H9 (cell line): ENCODE measurements around the gene EEF1AKMT2. TPM values are rescaled to one million over a fixed set of nuclear protein-coding genes. Genes with fewer than 3 reads are reported as not detected.
A peak's percentile ranks its signal among the peaks of the same experiment; 100 is the strongest.

Experiments used
- DNase-seq: peaks from one replicate; pipeline ENCODE4 v3.0.0-alpha.2; 2017
- H2AFZ ChIP-seq: one replicate; pipeline ENCODE4 v1.6.1; 2013; ENCODE audit warnings: mild to moderate bottlenecking, low read length, control low read depth, moderate library complexity
- H2AK5ac ChIP-seq: 2 replicates; pipeline ENCODE4 v1.6.1; 2013; ENCODE audit warnings: low read length, control low read depth, mixed read lengths; ENCODE audit not compliant: insufficient read length
- H2BK120ac ChIP-seq: one replicate; pipeline ENCODE4 v1.6.1; 2013; ENCODE audit warnings: low read depth, mild to moderate bottlenecking, low read length, control low read depth, inconsistent platforms; ENCODE audit not compliant: poor library complexity, severe bottlenecking
- H2BK12ac ChIP-seq: 2 replicates; pipeline ENCODE4 v1.6.1; 2013; ENCODE audit warnings: low read length, control low read depth, mixed read lengths, low read depth; ENCODE audit not compliant: insufficient read length
- H2BK15ac ChIP-seq: 2 replicates; pipeline ENCODE4 v1.6.1; 2013; ENCODE audit warnings: low read depth, low read length, control low read depth
- H2BK20ac ChIP-seq: one replicate; pipeline ENCODE4 v1.6.1; 2013; ENCODE audit warnings: low read depth, mild to moderate bottlenecking, low read length, control low read depth, inconsistent platforms; ENCODE audit not compliant: poor library complexity, severe bottlenecking
- H2BK5ac ChIP-seq: 2 replicates; pipeline ENCODE4 v1.6.1; 2013; ENCODE audit warnings: low read length, control low read depth, mixed read lengths; ENCODE audit not compliant: insufficient read length
- H3K14ac ChIP-seq: 2 replicates; pipeline ENCODE4 v1.6.1; 2013; ENCODE audit warnings: low read length, control low read depth; ENCODE audit not compliant: insufficient read depth
- H3K18ac ChIP-seq: 2 replicates; pipeline ENCODE4 v1.6.1; 2013; ENCODE audit warnings: low read depth, mild to moderate bottlenecking, mixed read lengths, low read length, control low read depth; ENCODE audit not compliant: insufficient read length
- H3K23ac ChIP-seq: 2 replicates; pipeline ENCODE4 v1.6.1; 2013; ENCODE audit warnings: low read length, control low read depth, mixed read lengths, low read depth; ENCODE audit not compliant: insufficient read length
- H3K23me2 ChIP-seq: 2 replicates; pipeline ENCODE4 v1.6.1; 2013; ENCODE audit warnings: low read depth, mild to moderate bottlenecking, mixed read lengths, low read length, control low read depth; ENCODE audit not compliant: insufficient read length, poor library complexity, severe bottlenecking
- H3K27ac ChIP-seq: 2 replicates; pipeline ENCODE4 v1.5.1; 2013; ENCODE audit warnings: low read length, control low read depth, mixed read lengths, low read depth; ENCODE audit not compliant: insufficient read length
- H3K27me3 ChIP-seq: 2 replicates; pipeline ENCODE4 v1.6.1; 2013; ENCODE audit warnings: low read length, control low read depth, inconsistent platforms; ENCODE audit not compliant: insufficient read depth
- H3K4ac ChIP-seq: 2 replicates; pipeline ENCODE4 v1.6.1; 2013; ENCODE audit warnings: low read depth, mild to moderate bottlenecking, control low read depth, inconsistent platforms, low read length, moderate library complexity
- H3K4me1 ChIP-seq: 2 replicates; pipeline ENCODE4 v1.6.1; 2013; ENCODE audit warnings: low read length, control low read depth, inconsistent platforms; ENCODE audit not compliant: insufficient read depth
- H3K4me2 ChIP-seq: 2 replicates; pipeline ENCODE4 v1.6.1; 2013; ENCODE audit warnings: low read length, control low read depth, mixed read lengths; ENCODE audit not compliant: insufficient read length, insufficient read depth
- H3K56ac ChIP-seq: 2 replicates; pipeline ENCODE4 v1.6.1; 2013; ENCODE audit warnings: low read depth, mild to moderate bottlenecking, mixed read lengths, low read length, control low read depth; ENCODE audit not compliant: insufficient read length
- H3K79me1 ChIP-seq: 2 replicates; pipeline ENCODE4 v1.6.1; 2013; ENCODE audit warnings: low read depth, mild to moderate bottlenecking, moderate library complexity, low read length, control low read depth, inconsistent platforms; ENCODE audit not compliant: insufficient read depth, poor library complexity, severe bottlenecking
- H3K79me2 ChIP-seq: 2 replicates; pipeline ENCODE4 v1.6.1; 2013; ENCODE audit warnings: low read length, control low read depth, inconsistent platforms; ENCODE audit not compliant: insufficient read depth
- H3K9ac ChIP-seq: 2 replicates; pipeline ENCODE4 v1.6.1; 2013; ENCODE audit warnings: low read length, control low read depth, mixed read lengths; ENCODE audit not compliant: insufficient read length; ENCODE audit errors: extremely low read depth
- H3K9me3 ChIP-seq: one replicate; pipeline ENCODE4 v1.6.1; 2013; ENCODE audit warnings: low read depth, low read length, inconsistent platforms; ENCODE audit not compliant: control insufficient read depth
- H3T11ph ChIP-seq: one replicate; pipeline ENCODE4 v1.6.1; 2013; ENCODE audit warnings: mild to moderate bottlenecking, low read length, control low read depth, inconsistent platforms
- H4K20me1 ChIP-seq: one replicate; pipeline ENCODE4 v1.6.1; 2013; ENCODE audit not compliant: control insufficient read depth, insufficient read length, insufficient read depth
- H4K5ac ChIP-seq: 2 replicates; pipeline ENCODE4 v1.6.1; 2013; ENCODE audit warnings: low read depth, mild to moderate bottlenecking, mixed read lengths, low read length, control low read depth; ENCODE audit not compliant: insufficient read length
- H4K8ac ChIP-seq: replicated peaks from 2 replicates; pipeline ENCODE4 v1.6.1; 2013; ENCODE audit warnings: low read length, control low read depth, mixed read lengths, low read depth; ENCODE audit not compliant: insufficient read length
- H4K91ac ChIP-seq: 2 replicates; pipeline ENCODE4 v1.6.1; 2013; ENCODE audit warnings: low read depth, mild to moderate bottlenecking, moderate library complexity, mixed read lengths, low read length, control low read depth; ENCODE audit not compliant: insufficient read length
- H3K27ac Mint-ChIP-seq, 3 experiments: 2 replicates in 2 of 3; 3 replicates in 1 of 3; pipeline ENCODE4 v1.8.0; 2020 to 2021; ENCODE audit warnings: mixed read lengths in 3 of 3, mild to moderate bottlenecking in 1 of 3, moderate library complexity in 1 of 3
- H3K27me3 Mint-ChIP-seq: 2 replicates; pipeline ENCODE4 v1.8.0; 2021; ENCODE audit warnings: low read depth, mild to moderate bottlenecking, moderate library complexity, mixed read lengths
- H3K36me3 Mint-ChIP-seq, 3 experiments: 2 replicates in 2 of 3; 3 replicates in 1 of 3; pipeline ENCODE4 v1.8.0; 2020 to 2021; ENCODE audit warnings: low read depth in 3 of 3, mixed read lengths in 3 of 3; ENCODE audit not compliant: insufficient read depth in 1 of 3
- H3K4me1 Mint-ChIP-seq, 2 experiments: 2 replicates each; pipeline ENCODE4 v1.8.0; 2020; ENCODE audit warnings: mixed read lengths in 2 of 2
- H3K4me3 Mint-ChIP-seq, 2 experiments: 2 replicates in 1 of 2; 3 replicates in 1 of 2; pipeline ENCODE4 v1.8.0; 2020 to 2021; ENCODE audit warnings: mild to moderate bottlenecking in 2 of 2, mixed read lengths in 2 of 2, moderate library complexity in 1 of 2
- H3K9me3 Mint-ChIP-seq, 2 experiments: 2 replicates in 1 of 2; 3 replicates in 1 of 2; pipeline ENCODE4 v1.8.0; 2020; ENCODE audit warnings: mild to moderate bottlenecking in 2 of 2, mixed read lengths in 2 of 2, moderate library complexity in 1 of 2
- WGBS: extraction: QIAGEN DNeasy Blood & Tissue Kit; methylation state at CpG from one replicate; pipeline ENCODE4 v1.1.7; 2013; ENCODE audit warnings: missing lambda C conversion rate, low lambda C conversion rate, mixed read lengths; ENCODE audit not compliant: insufficient read length; ENCODE audit errors: extremely low coverage; 5-methylcytosine and 5-hydroxymethylcytosine counted together
- total RNA-seq: library from RNA; stranded (reverse); gene quantifications from 2 replicates; pipeline ENCODE4 v1.2.1, GENCODE V29; 2021
- TF ChIP-seq, protein P1 (sequence below): fragments of 200-600 bp; sonication (generic); conservative IDR thresholded peaks from 3 replicates; pipeline ENCODE4 v1.8.0; 2021; ENCODE audit warnings: antibody characterized with exemption, mild to moderate bottlenecking

The EEF1AKMT2 gene
- total RNA-seq, 1 experiment from 2014 or later: 19.0 TPM

DNA sequence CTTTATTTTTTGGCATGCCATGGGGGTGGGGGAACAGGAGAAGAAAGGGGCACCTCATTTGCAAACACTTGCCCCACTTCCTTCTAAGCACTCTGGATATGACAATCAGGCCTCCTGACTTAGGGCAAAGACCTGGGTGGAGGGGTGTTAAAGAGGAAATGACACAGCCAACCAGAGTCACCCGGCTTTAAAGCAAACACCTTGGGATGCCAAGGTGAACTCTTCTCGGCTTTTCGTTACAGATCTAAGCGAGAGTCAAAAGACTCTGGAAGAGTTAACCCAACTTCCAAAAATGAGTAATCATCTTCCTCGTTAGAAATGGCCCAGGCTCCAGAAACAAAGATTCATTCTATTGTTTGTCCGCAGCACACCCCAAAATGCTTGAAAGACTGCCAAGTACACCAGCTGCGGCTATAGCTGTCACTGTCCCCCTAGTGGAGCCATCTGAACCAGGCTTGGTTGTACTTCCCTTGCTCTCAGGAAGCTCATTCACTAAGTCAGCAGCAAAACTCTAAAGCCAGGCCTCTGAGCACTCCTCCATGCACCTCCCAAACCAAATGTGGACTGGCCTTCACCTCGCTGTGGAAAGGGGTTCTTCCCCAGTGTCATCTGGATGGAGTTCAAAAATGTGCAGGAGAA is 72.4 kb downstream of the EEF1AKMT2 start:
- H3K4me1 Mint-ChIP-seq: peaks cover 17 to 29% of the 10 kb centered on the region in 2 experiments
- H3K14ac ChIP-seq: no peak overlapping the region
- H3K4me2 ChIP-seq: no peak overlapping the region
- H3K4me3 Mint-ChIP-seq: no peak overlapping the region
- H3T11ph ChIP-seq: no peak overlapping the region
- H3K27me3 Mint-ChIP-seq: no peaks in the 10 kb centered on the region; the same call in 1 of the 2 replicates
- H3K23ac ChIP-seq: no peak overlapping the region
- H3K56ac ChIP-seq: no peak overlapping the region
- no peak overlapping the region for H2BK5ac ChIP-seq
- H3K36me3 Mint-ChIP-seq: no peaks in the 10 kb centered on the region
- no peak overlapping the region for H3K4ac ChIP-seq
- H3K27ac ChIP-seq: no peak overlapping the region
- H3K79me1 ChIP-seq: no peaks in the 10 kb centered on the region
- H3K27ac Mint-ChIP-seq: 0 out of 7 replicates have a peak overlapping the region, but pooled peaks of 1 of the 3 experiments have one; percentile 50
- no peak overlapping the region for H4K8ac ChIP-seq
- H4K20me1 ChIP-seq: no peaks in the 10 kb centered on the region
- no peak overlapping the region for H3K18ac ChIP-seq
- H3K9me3 ChIP-seq: no peaks in the 10 kb centered on the region
- no peak overlapping the region for H2BK12ac ChIP-seq
- no peak overlapping the region for H3K9ac ChIP-seq
- no peak overlapping the region for H2BK15ac ChIP-seq
- H4K91ac ChIP-seq: no peak overlapping the region
- no CpG with 5 or more reads among the region's 8 CpGs for WGBS
- no peak overlapping the region for H2AFZ ChIP-seq
- no peaks in the 10 kb centered on the region for H3K9me3 Mint-ChIP-seq
- H3K79me2 ChIP-seq: no peaks in the 10 kb centered on the region
- H2BK120ac ChIP-seq: no peak overlapping the region
- TF ChIP-seq, protein P1, sequence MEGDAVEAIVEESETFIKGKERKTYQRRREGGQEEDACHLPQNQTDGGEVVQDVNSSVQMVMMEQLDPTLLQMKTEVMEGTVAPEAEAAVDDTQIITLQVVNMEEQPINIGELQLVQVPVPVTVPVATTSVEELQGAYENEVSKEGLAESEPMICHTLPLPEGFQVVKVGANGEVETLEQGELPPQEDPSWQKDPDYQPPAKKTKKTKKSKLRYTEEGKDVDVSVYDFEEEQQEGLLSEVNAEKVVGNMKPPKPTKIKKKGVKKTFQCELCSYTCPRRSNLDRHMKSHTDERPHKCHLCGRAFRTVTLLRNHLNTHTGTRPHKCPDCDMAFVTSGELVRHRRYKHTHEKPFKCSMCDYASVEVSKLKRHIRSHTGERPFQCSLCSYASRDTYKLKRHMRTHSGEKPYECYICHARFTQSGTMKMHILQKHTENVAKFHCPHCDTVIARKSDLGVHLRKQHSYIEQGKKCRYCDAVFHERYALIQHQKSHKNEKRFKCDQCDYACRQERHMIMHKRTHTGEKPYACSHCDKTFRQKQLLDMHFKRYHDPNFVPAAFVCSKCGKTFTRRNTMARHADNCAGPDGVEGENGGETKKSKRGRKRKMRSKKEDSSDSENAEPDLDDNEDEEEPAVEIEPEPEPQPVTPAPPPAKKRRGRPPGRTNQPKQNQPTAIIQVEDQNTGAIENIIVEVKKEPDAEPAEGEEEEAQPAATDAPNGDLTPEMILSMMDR: peak; percentile 60
- 0 out of 2 replicates have a peak, but pooled peaks cover 3% of the 10 kb centered on the region for H3K4me1 ChIP-seq
- H4K5ac ChIP-seq: no peak overlapping the region
- H3K23me2 ChIP-seq: no peaks in the 10 kb centered on the region
- no peaks in the 10 kb centered on the region for H3K27me3 ChIP-seq
- no peak for DNase-seq
- H2AK5ac ChIP-seq: no peak overlapping the region
- H2BK20ac ChIP-seq: no peak overlapping the region
